Psoas muscle (tissue), 8 donors: ENCODE results near the gene TET2. TPM values are rescaled to one million over a fixed set of nuclear protein-coding genes. Genes with fewer than 3 reads are reported as not detected.

ENCODE experiments used
- ATAC-seq, 4 donors: fragments of 200-7000 bp; cut with Tn5 transposase; one replicate each; pipeline ENCODE4 v1.9.1; 2020; ENCODE audit warnings: moderate library complexity in 3 of 4, mild to moderate bottlenecking in 2 of 4
- DNase-seq, 2 donors: peaks; one replicate each; pipeline ENCODE4 v3.0.0-alpha.2; 2020
- H3K27ac ChIP-seq: fragments of 200-600 bp; one replicate; pipeline ENCODE4 v1.8.0; 2022
- H3K27me3 ChIP-seq, 3 donors: fragments of 200-600 bp in 1 of 3; one replicate each; pipeline versions ENCODE4 v1.6.1 to v1.8.0; 2013 to 2022; ENCODE audit warnings: low read length in 2 of 3, mild to moderate bottlenecking in 2 of 3, moderate library complexity in 1 of 3; ENCODE audit not compliant: insufficient read depth in 3 of 3
- H3K36me3 ChIP-seq, 2 donors: fragments of 200-600 bp in 1 of 2; one replicate each; pipeline versions ENCODE4 v1.6.1 to v1.8.0; 2013 to 2022; ENCODE audit warnings: low read depth in 1 of 2, mild to moderate bottlenecking in 1 of 2, moderate library complexity in 1 of 2; ENCODE audit not compliant: insufficient read depth in 1 of 2
- H3K4me1 ChIP-seq: fragments of 200-600 bp; one replicate; pipeline ENCODE4 v1.8.0; 2022
- H3K4me3 ChIP-seq: fragments of 200-600 bp; one replicate; pipeline ENCODE4 v1.8.0; 2022; ENCODE audit warnings: mild to moderate bottlenecking
- H3K9me3 ChIP-seq: fragments of 200-600 bp; one replicate; pipeline ENCODE4 v1.8.0; 2022
- WGBS, 3 donors: extraction: QIAGEN DNeasy Blood & Tissue Kit; methylation state at CpG; one replicate each; pipeline versions ENCODE4 v1.1.6 to v1.1.7; 2013; 5-methylcytosine and 5-hydroxymethylcytosine counted together
- intact Hi-C, 2 donors: fragments of 100-400 bp; cut with DNase I; formaldehyde crosslinking; loops; one replicate each; pipeline versions ENCODE4 v1.11.0 to v1.14.2; 2022
- polyA plus RNA-seq, 3 donors: library from polyadenylated mRNA; stranded (reverse); fragments of 200-250 nt; gene quantifications; one replicate each; pipeline ENCODE4 v1.2.3, GENCODE V29; 2013
- total RNA-seq, 4 donors: library from RNA; stranded (reverse); fragmentation: NEBNext Ultra II Directional in 2 of 4; extraction: Animal tissue kit (Norgen Biotek cat#: 25700) in 2 of 4; gene quantifications; one replicate each; pipeline versions ENCODE4 v1.2.1 to v1.2.4, GENCODE V29; 2021 to 2023
- TF ChIP-seq, protein P1 (sequence below): fragments of 200-600 bp; IDR thresholded peaks from one replicate; pipeline ENCODE4 v1.8.0; 2022; ENCODE audit warnings: antibody characterized with exemption
- donor health status: healthy with polysubstance abuse.
- donor health status: DM: no; HTN: no; CAD: no; lungs with moderate emphysema.
- donor health status: Bipolar disorder and iron deficiency.
- donor health status: healthy.
- donor health status: DM: yes; HTN: yes; CAD: no.
- donor health status: DM: no; HTN: no; CAD: no.
- donor health status: DM: no; HTN: no; CAD: no.
- donor health status: DM: yes; HTN: yes; CAD: no.

The TET2 gene
- total and polyA plus RNA-seq, 7 donors, result 1.4 to 24.0 (median 12.4) TPM

DNA sequence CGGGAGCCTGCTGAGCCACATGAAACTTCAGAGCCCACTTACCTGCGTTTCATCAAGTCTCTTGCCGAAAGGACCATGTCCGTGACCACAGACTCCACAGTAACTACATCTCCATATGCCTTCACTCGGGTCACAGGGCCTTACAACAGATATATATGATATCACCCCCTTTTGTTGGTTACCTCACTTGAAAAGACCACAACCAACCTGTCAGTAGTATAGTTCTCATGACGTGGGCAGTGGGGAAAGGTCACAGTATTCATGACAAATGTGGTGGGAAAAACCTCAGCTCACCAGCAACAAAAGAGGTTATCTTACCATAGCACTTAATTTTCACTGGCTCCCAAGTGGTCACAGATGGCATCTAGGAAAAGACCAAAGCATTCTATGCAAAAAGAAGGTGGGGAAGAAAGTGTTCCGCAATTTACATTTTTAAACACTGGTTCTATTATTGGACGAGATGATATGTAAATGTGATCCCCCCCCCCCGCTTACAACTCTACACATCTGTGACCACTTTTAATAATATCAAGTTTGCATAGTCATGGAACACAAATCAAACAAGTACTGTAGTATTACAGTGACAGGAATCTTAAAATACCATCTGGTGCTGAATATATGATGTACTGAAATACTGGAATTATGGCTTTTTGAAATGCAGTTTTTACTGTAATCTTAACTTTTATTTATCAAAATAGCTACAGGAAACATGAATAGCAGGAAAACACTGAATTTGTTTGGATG, 129.9 kb downstream of the TET2 start:
- no peaks in the 10 kb centered on the region for H3K4me1 ChIP-seq
- no peak for DNase-seq
- no peaks in the 10 kb centered on the region for H3K9me3 ChIP-seq
- intact Hi-C loops, result loop anchor here in 1 of 2 donors (10.0 kb wide), 1 partner anchor 198 kb away; the partner anchor contains the start of gene PPA2
- TF ChIP-seq, protein P1, sequence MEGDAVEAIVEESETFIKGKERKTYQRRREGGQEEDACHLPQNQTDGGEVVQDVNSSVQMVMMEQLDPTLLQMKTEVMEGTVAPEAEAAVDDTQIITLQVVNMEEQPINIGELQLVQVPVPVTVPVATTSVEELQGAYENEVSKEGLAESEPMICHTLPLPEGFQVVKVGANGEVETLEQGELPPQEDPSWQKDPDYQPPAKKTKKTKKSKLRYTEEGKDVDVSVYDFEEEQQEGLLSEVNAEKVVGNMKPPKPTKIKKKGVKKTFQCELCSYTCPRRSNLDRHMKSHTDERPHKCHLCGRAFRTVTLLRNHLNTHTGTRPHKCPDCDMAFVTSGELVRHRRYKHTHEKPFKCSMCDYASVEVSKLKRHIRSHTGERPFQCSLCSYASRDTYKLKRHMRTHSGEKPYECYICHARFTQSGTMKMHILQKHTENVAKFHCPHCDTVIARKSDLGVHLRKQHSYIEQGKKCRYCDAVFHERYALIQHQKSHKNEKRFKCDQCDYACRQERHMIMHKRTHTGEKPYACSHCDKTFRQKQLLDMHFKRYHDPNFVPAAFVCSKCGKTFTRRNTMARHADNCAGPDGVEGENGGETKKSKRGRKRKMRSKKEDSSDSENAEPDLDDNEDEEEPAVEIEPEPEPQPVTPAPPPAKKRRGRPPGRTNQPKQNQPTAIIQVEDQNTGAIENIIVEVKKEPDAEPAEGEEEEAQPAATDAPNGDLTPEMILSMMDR, result no peak
- H3K4me3 ChIP-seq, result no peak overlapping the region
- H3K27ac ChIP-seq, result no peak overlapping the region
- peaks cover 22 to 66% of the 10 kb centered on the region in 2 donors for H3K36me3 ChIP-seq
- 92% methylated on average over 9 of the region's 9 CpGs for WGBS, 3 donors
- no peak for ATAC-seq
- H3K27me3 ChIP-seq, result no peaks in the 10 kb centered on the region

DNA sequence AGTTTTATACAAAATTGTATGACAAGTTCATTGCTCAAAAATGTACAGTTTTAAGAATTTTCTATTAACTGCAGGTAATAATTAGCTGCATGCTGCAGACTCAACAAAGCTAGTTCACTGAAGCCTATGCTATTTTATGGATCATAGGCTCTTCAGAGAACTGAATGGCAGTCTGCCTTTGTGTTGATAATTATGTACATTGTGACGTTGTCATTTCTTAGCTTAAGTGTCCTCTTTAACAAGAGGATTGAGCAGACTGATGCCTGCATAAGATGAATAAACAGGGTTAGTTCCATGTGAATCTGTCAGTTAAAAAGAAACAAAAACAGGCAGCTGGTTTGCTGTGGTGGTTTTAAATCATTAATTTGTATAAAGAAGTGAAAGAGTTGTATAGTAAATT, 131.0 kb downstream of the TET2 start:
- H3K36me3 ChIP-seq, result peaks cover 14 to 54% of the 10 kb centered on the region in 2 donors
- no peak for DNase-seq
- H3K4me3 ChIP-seq, result no peak overlapping the region
- no peaks in the 10 kb centered on the region for H3K27me3 ChIP-seq
- TF ChIP-seq, protein P1, result no peak
- H3K9me3 ChIP-seq, result no peaks in the 10 kb centered on the region
- 67 to 78% (median 72%) methylated on average over 1 of the region's 1 CpG for WGBS, 3 donors
- no peaks in the 10 kb centered on the region for H3K4me1 ChIP-seq
- intact Hi-C loops, result loop anchor here in 1 of 2 donors (10.0 kb wide), 1 partner anchor 197 kb away; the partner anchor contains the start of gene PPA2
- ATAC-seq, result no peak
- H3K27ac ChIP-seq, result no peak overlapping the region

DNA sequence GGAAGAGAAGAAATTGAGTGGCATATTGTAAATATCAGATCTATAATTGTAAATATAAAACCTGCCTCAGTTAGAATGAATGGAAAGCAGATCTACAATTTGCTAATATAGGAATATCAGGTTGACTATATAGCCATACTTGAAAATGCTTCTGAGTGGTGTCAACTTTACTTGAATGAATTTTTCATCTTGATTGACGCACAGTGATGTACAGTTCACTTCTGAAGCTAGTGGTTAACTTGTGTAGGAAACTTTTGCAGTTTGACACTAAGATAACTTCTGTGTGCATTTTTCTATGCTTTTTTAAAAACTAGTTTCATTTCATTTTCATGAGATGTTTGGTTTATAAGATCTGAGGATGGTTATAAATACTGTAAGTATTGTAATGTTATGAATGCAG, 132.6 kb downstream of the TET2 start:
- H3K27ac ChIP-seq, result no peak overlapping the region
- TF ChIP-seq, protein P1, result no peak
- no peaks in the 10 kb centered on the region for H3K27me3 ChIP-seq
- 95 to 98% (median 97%) methylated on average over 1 of the region's 1 CpG for WGBS, 3 donors
- no peak overlapping the region for H3K4me3 ChIP-seq
- no peaks in the 10 kb centered on the region for H3K4me1 ChIP-seq
- ATAC-seq (no peak), DNase-seq (no peak)
- H3K36me3 ChIP-seq, result peaks cover 9 to 44% of the 10 kb centered on the region in 2 donors
- no peaks in the 10 kb centered on the region for H3K9me3 ChIP-seq
- intact Hi-C loops, result loop anchor here in 1 of 2 donors (10.0 kb wide), 1 partner anchor 195 kb away; the partner anchor contains the start of gene PPA2

DNA sequence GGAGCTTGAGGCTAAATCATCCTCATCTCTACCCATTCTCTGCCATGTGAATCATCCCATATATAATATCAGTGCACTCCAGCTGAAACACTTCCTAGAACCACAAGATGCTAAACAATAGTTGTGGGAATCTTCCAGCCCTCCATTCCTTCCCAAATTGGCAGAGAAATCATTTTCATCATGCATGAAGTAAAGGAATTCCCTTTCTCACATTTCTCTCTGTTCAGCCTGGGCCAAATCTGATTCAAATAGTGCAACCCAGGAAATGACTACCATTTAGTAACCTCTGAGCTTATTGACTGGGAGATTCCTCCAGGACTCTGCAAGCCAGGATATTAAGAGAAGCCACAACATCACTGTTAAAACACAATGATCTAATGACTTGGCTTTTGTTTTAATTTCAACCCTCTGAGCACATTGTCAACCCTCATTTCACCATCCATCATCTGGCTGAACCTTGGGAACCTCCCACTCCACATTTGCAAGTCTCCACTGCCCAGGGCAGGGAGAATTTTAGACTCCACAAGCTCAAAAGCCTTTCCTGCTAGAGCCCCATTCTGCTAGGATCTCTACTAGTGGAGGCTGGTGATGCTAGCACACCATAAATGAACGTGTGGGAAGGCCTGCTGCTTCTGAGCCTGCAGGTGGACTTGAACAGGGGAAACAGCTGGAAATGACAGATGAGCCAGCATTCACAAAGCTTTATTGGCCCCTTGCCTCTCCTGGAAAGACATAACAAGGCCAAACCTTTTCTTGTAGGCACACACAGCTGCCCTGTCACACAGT, 133.9 kb downstream of the TET2 start:
- Histone ChIP-seq H3K36me3 (peaks cover 3 to 33% of the 10 kb centered on the region in 2 donors), H3K27me3 (no peaks in the 10 kb centered on the region)
- WGBS, 3 donors, result 0 to 8% (median 4%) methylated on average over 1 of the region's 1 CpG

More for the DNA sequence above, 133.9 kb downstream of the TET2 start:
- intact Hi-C loops, result no loop called here
- DNase-seq (no peak), ATAC-seq (peak in 3 of 4 donors; percentile 20 to 51 (median 43))
- H3K27ac ChIP-seq, result no peak overlapping the region
- no peaks in the 10 kb centered on the region for H3K4me1 ChIP-seq
- no peaks in the 10 kb centered on the region for H3K9me3 ChIP-seq
- TF ChIP-seq, protein P1, result no peak
- H3K4me3 ChIP-seq, result no peak overlapping the region
